Purkinje cell (primary cell): ENCODE data around the gene OSGIN1. TPM values are rescaled to one million over a fixed set of nuclear protein-coding genes. Genes with fewer than 3 reads are reported as not detected.

Experiments used
- polyA plus RNA-seq: library from polyadenylated mRNA; unstranded; fragments of >200 nt; fragmentation: Nextera tagmentation; gene quantifications from 2 replicates; pipeline ENCODE4 v1.2.1, GENCODE V29; 2014

OSGIN1 gene
- not detected in 2 replicates for polyA plus RNA-seq

GRCh38 chr16:83952940-83953795 lies at the start of gene OSGIN1:
TSS of gene OSGIN1 (plus strand) at chr16:83953240. CDS start at chr16:83957672, 4,432 bp downstream.

GRCh38 chr16:83967838-83968305 lies 14.8 kb downstream of the OSGIN1 start, which contains the start of gene NECAB2:
TSS of gene NECAB2 (plus strand) at chr16:83968244. CDS start at chr16:83968649, 405 bp downstream.

Other genes with a start within 250 kb of the OSGIN1 start
- 831 and 853 TPM in 2 replicates for gene HSBP1, start 145.3 kb upstream of the OSGIN1 start, polyA plus RNA-seq
- 0.76 and 3.3 TPM in 2 replicates for gene MLYCD, start 54.1 kb upstream of the OSGIN1 start, polyA plus RNA-seq
- gene NECAB2, start 15.0 kb downstream of the OSGIN1 start, polyA plus RNA-seq = 21.3 TPM in 1 of 2 replicates, not detected in the other
- gene SLC38A8, start 89.6 kb downstream of the OSGIN1 start, polyA plus RNA-seq = not detected in 2 replicates
- gene MBTPS1, start 163.7 kb downstream of the OSGIN1 start, polyA plus RNA-seq = 8.9 and 14.3 TPM in 2 replicates
- gene HSDL1, start 191.9 kb downstream of the OSGIN1 start, polyA plus RNA-seq = 15.0 and 28.5 TPM in 2 replicates
- gene DNAAF1, start 192.1 kb downstream of the OSGIN1 start, polyA plus RNA-seq = 0.07 and 2.7 TPM in 2 replicates
- gene TAF1C, start 233.8 kb downstream of the OSGIN1 start, polyA plus RNA-seq = 2.7 and 2.8 TPM in 2 replicates
- gene ADAD2, start 237.9 kb downstream of the OSGIN1 start, polyA plus RNA-seq = not detected in 2 replicates